Liver (tissue), 3 donors: ENCODE measurements around the gene SCLY.

Experiments used
- ATF3 ChIP-seq: IDR thresholded peaks from 2 replicates; pipeline ENCODE4 v1.6.1; 2016; ENCODE audit warnings: antibody characterized with exemption
- CTCF ChIP-seq: fragments of 150-350 bp; IDR thresholded peaks from 2 replicates; pipeline ENCODE4 v1.5.1; 2017; ENCODE audit warnings: improper control_type of control experiment, low read depth, low read length; ENCODE audit not compliant: missing input control
- MAX ChIP-seq: IDR thresholded peaks from 2 replicates; pipeline ENCODE4 v1.6.1; 2016; ENCODE audit warnings: antibody characterized with exemption
- RAD21 ChIP-seq, 2 donors: IDR thresholded peaks; 2 replicates each; pipeline ENCODE4 v1.6.1; 2016; ENCODE audit warnings: antibody characterized with exemption in 2 of 2, mild to moderate bottlenecking in 2 of 2
- REST ChIP-seq: IDR thresholded peaks from 2 replicates; pipeline ENCODE4 v1.6.1; 2016; ENCODE audit warnings: antibody characterized with exemption, mild to moderate bottlenecking
- ZBTB33 ChIP-seq: IDR thresholded peaks from 2 replicates; pipeline ENCODE4 v1.6.1; 2016; ENCODE audit warnings: antibody characterized with exemption
- donor health status: healthy.
- donor health status: healthy.

- TF ChIP-seq CTCF: no peak
- no peak for TF ChIP-seq REST
- TF ChIP-seq ATF3: no peak
- TF ChIP-seq RAD21 (IDR thresholded peaks at IDR 0.05): no peak
- TF ChIP-seq ZBTB33: no peak
- TF ChIP-seq MAX: no peak
These were observed 34.3 kb downstream of the SCLY start for GRCh38 chr2:238095143-238095542.
